ENCODE data around the gene FANCB. TPM values are rescaled to one million over a fixed set of nuclear protein-coding genes. Genes with fewer than 3 reads are reported as not detected.

FANCB gene
- total RNA-seq, 1 experiment from 2014 or later, result 12.1 TPM

GRCh38 chrX:14875624-14876023 is 2.8 kb upstream of the FANCB start:
- no peak overlapping the region; a peak in 1 of 7 replicates for H3K27ac Mint-ChIP-seq
- no peak overlapping the region for H2AK5ac ChIP-seq (ENCODE audit: insufficient read length, low read length)
- no peaks in the 10 kb centered on the region for H4K20me1 ChIP-seq (ENCODE audit: control insufficient read depth, insufficient read depth, insufficient read length)
- H2BK12ac ChIP-seq (ENCODE audit: insufficient read length, low read depth, low read length), result no peak overlapping the region
- H2BK15ac ChIP-seq (ENCODE audit: low read depth, low read length), result no peak overlapping the region
- no peak overlapping the region for H2BK120ac ChIP-seq (ENCODE audit: low read depth, low read length, poor library complexity, severe bottlenecking)
- no peak for DNase-seq
- peaks cover 2% of the 10 kb centered on the region for H3K79me1 ChIP-seq (ENCODE audit: insufficient read depth, low read depth, low read length, poor library complexity, severe bottlenecking)
- no peak overlapping the region for H3K27ac ChIP-seq (ENCODE audit: insufficient read length, low read depth, low read length)
- H4K8ac ChIP-seq (replicated peaks; ENCODE audit: insufficient read length, low read depth, low read length), result no peak overlapping the region
- no peaks in the 10 kb centered on the region for H3K4me1 ChIP-seq (ENCODE audit: insufficient read depth, low read length)
- H3K4me2 ChIP-seq (ENCODE audit: insufficient read depth, insufficient read length, low read length), result no peak overlapping the region
- H3T11ph ChIP-seq (ENCODE audit: low read length), result no peak overlapping the region
- H3K9me3 Mint-ChIP-seq, result peaks cover 57 to 61% of the 10 kb centered on the region in 2 experiments
- no peaks in the 10 kb centered on the region for H3K9me3 ChIP-seq (ENCODE audit: control insufficient read depth, low read depth, low read length)
- no peak overlapping the region for H3K4me3 Mint-ChIP-seq
- no peak overlapping the region for H3K56ac ChIP-seq (ENCODE audit: insufficient read length, low read depth, low read length)
- H3K4me1 Mint-ChIP-seq, result peaks cover 2 to 5% of the 10 kb centered on the region in 2 experiments; a peak in 3 of 4 replicates
- H3K36me3 Mint-ChIP-seq (ENCODE audit: insufficient read depth in 1 of 3, low read depth in 3 of 3), result peaks cover 6 to 10% (median 8%) of the 10 kb centered on the region in 3 experiments
- no peak overlapping the region for H2BK20ac ChIP-seq (ENCODE audit: low read depth, low read length, poor library complexity, severe bottlenecking)
- no peak for TF ChIP-seq CTCF (conservative IDR thresholded peaks at IDR 0.05)
- H3K23ac ChIP-seq (ENCODE audit: insufficient read length, low read depth, low read length), result no peak overlapping the region
- H2AFZ ChIP-seq (ENCODE audit: low read length), result no peak overlapping the region
- no peak overlapping the region for H3K18ac ChIP-seq (ENCODE audit: insufficient read length, low read depth, low read length)
- no peak overlapping the region for H4K91ac ChIP-seq (ENCODE audit: insufficient read length, low read depth, low read length)
- peaks cover 5% of the 10 kb centered on the region for H3K23me2 ChIP-seq (ENCODE audit: insufficient read length, low read depth, low read length, poor library complexity, severe bottlenecking)
- H2BK5ac ChIP-seq (ENCODE audit: insufficient read length, low read length), result no peak overlapping the region
- no peak overlapping the region for H3K4ac ChIP-seq (ENCODE audit: low read depth, low read length)
- H3K27me3 Mint-ChIP-seq (ENCODE audit: low read depth), result no peaks in the 10 kb centered on the region
- H3K14ac ChIP-seq (ENCODE audit: insufficient read depth, low read length), result no peak overlapping the region
- H3K9ac ChIP-seq (ENCODE audit: extremely low read depth, insufficient read length, low read length), result no peak overlapping the region
- H3K27me3 ChIP-seq (ENCODE audit: insufficient read depth, low read length), result no peaks in the 10 kb centered on the region
- WGBS (ENCODE audit: extremely low coverage, insufficient read length, low lambda C conversion rate), result no CpG with 5 or more reads among the region's 7 CpGs
- H4K5ac ChIP-seq (ENCODE audit: insufficient read length, low read depth, low read length), result no peak overlapping the region
- peaks cover 2% of the 10 kb centered on the region; the same call in 1 of the 2 replicates for H3K79me2 ChIP-seq (ENCODE audit: insufficient read depth, low read length)

Data from H9 (cell line).